ENCODE measurements around the gene DVL3. TPM values are rescaled to one million over a fixed set of nuclear protein-coding genes. Genes with fewer than 3 reads are reported as not detected.
"Not testable (repeated sequence)": the region's sequence is repeated elsewhere in the genome, so short reads cannot be mapped to it uniquely, and the experiment has no call there.

DVL3 gene
- total RNA-seq, 1 donor from 2014 or later = 54.5 TPM

DNA sequence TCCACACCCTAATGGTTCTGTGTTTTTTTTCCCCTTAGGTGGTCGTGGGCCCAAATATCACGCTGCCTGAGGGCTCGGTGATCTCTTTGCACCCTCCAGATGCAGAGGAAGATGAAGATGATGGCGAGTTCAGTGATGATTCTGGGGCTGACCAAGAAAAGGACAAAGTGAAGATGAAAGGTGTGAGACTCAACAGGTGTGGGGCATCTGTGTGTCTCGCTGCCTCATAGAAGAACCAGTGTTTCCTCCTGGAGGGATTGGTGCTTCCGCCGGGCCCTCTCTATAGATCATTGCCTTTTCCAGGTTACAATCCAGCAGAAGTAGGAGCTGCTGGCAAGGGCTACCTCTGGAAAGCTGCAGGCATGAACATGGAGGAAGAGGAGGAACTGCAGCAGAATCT, 13.0 kb upstream of the DVL3 start:
- Mint-ChIP-seq H3K27ac (no peak overlapping the region), H3K4me1 (peaks cover 8% of the 10 kb centered on the region), H3K4me3 (no peak overlapping the region), H3K9me3 (no peaks in the 10 kb centered on the region), H3K36me3 (ENCODE audit: low read depth) (peaks cover 62% of the 10 kb centered on the region), H3K27me3 (no peaks in the 10 kb centered on the region)
- intact Hi-C loops (cut with micrococcal nuclease) = no loop called here
- DNase-seq = no peak

DNA sequence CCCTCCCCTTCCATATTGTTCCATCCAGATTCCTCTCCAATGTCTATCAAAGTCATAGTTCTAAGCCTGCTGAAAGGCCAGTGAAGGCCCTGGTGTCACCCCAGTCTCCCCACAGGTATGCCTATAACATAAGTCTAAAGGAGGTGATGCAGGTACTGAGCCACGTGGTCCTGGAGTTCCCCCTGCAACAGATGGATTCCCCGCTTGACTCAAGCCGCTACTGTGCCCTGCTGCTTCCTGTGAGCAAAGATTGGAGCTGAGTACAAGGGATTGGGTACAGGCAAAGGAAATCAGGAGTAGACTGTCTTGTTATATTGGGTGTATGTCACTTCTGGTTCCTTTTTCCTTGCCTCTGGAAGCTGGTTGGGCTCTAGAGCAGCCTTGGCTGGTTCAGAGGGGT, 11.8 kb upstream of the DVL3 start:
- Mint-ChIP-seq H3K9me3 (no peaks in the 10 kb centered on the region), H3K36me3 (ENCODE audit: low read depth) (peaks cover 55% of the 10 kb centered on the region), H3K4me1 (peaks cover 2% of the 10 kb centered on the region), H3K4me3 (no peak overlapping the region), H3K27ac (peak overlapping the region; percentile 37), H3K27me3 (no peaks in the 10 kb centered on the region)
- intact Hi-C loops (cut with micrococcal nuclease) = no loop called here
- DNase-seq = no peak

DNA sequence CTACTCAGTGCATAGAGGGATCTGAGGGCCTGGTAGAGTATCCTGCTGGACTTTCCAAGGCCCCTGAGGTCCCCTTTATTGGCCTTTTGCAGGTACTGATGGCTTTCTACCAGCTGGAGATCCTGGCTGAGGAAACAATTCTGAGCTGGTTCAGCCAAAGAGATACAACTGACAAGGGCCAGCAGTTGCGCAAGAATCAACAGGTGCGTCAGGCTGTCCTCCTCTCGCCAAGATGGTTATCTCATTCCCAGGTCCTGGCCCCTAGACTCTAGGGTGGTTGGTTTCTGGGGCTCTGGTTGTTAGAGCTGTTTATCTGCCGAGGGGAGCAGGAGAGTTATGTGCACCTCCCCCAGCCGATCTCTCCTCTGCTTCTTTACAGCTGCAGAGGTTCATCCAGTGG, 10.7 kb upstream of the DVL3 start:
- DNase-seq = no peak
- H3K9me3 Mint-ChIP-seq = no peaks in the 10 kb centered on the region
- intact Hi-C loops (cut with micrococcal nuclease) = no loop called here
- H3K27ac Mint-ChIP-seq = no peak overlapping the region
- H3K4me3 Mint-ChIP-seq = no peak overlapping the region
- H3K4me1 Mint-ChIP-seq = peaks cover 2% of the 10 kb centered on the region
- no peaks in the 10 kb centered on the region for H3K27me3 Mint-ChIP-seq
- peaks cover 55% of the 10 kb centered on the region for H3K36me3 Mint-ChIP-seq (ENCODE audit: low read depth)

DNA sequence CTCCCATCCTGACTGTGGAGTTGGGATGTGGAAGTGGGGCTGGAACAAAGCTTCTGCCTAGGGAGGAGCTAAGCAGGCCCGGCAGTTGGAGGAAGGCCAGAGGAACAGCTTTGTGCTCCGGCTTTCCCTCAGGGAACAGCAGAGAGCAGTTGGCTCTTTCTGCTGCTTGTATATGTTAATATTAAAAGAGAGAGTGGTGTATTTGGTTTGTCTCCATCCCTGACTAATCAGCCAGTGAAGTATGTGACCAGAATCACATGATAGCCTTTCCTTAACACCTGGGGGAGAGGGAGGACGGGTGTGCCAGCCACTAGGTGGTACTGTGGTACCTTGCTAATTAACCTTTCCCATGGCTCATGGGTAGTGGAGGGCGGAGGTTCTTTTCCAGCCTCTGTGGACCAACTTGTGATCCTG, 10.1 kb upstream of the DVL3 start:
- Mint-ChIP-seq H3K4me1 (peaks cover 2% of the 10 kb centered on the region), H3K36me3 (ENCODE audit: low read depth) (peaks cover 52% of the 10 kb centered on the region), H3K9me3 (no peaks in the 10 kb centered on the region), H3K27me3 (no peaks in the 10 kb centered on the region), H3K27ac (no peak overlapping the region), H3K4me3 (no peak overlapping the region)
- intact Hi-C loops (cut with micrococcal nuclease) = loop anchor here (5.0 kb wide), 1 partner anchor 142 kb away; no protein-coding TSS in a partner anchor
- peak; percentile 69 for DNase-seq

DNA sequence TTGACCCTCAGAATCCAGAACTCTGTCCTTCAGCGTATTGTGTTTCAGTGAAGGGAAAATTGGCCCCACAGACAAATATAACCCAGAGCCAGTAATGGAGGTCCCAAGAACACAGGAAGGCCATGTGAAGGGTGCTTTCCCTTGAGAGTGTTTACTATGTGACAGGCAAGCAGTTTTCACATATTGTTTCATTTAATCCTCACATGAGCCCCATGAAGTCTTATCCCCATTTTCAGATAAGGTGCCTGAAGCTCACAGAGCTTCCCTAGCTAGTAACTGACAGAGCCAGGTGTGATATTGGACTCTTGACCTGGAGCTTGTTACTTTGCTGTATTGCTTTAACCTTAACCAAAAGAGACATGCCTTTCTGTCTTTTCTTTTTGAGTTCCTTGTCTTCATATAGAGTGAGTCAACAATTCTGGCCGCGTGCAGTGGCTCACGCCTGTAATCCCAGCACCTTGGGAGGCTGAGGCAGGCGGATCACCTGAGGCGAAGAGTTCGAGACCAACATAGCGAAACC, 9.4 kb upstream of the DVL3 start:
- Mint-ChIP-seq H3K4me1 (peaks cover 2% of the 10 kb centered on the region), H3K27ac (no peak overlapping the region), H3K4me3 (no peak overlapping the region), H3K9me3 (no peaks in the 10 kb centered on the region), H3K36me3 (ENCODE audit: low read depth) (peaks cover 45% of the 10 kb centered on the region), H3K27me3 (no peaks in the 10 kb centered on the region)
- no peak for DNase-seq
- intact Hi-C loops (cut with micrococcal nuclease) = loop anchor here (5.0 kb wide), 1 partner anchor 141 kb away; no protein-coding TSS in a partner anchor

DNA sequence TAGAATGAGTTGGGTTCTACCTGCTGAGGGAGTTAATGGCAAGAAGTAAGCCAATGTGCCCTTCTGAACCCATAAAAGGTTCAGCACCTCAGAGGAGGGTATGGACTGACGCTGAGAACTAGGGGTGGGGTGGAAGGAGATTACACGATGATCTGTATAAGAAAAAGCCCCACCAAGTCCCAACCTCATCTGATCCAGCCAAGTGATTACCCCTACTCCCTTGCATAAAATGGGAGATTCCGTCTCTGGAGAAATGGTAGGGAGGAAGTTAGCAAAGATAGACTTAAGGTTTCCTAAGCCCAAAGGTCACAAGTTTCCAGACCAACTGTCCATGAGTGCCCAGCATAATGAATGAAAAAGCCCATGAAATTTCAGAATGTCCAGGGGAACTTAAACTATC, 7.1 kb upstream of the DVL3 start:
- intact Hi-C loops (cut with micrococcal nuclease) = loop anchor here (5.0 kb wide), 1 partner anchor 139 kb away; no protein-coding TSS in a partner anchor
- H3K27me3 Mint-ChIP-seq = no peaks in the 10 kb centered on the region
- H3K4me3 Mint-ChIP-seq = no peak overlapping the region
- H3K36me3 Mint-ChIP-seq (ENCODE audit: low read depth) = peaks cover 23% of the 10 kb centered on the region
- no peaks in the 10 kb centered on the region for H3K4me1 Mint-ChIP-seq
- no peak overlapping the region for H3K27ac Mint-ChIP-seq
- no peak for DNase-seq
- H3K9me3 Mint-ChIP-seq = no peaks in the 10 kb centered on the region

DNA sequence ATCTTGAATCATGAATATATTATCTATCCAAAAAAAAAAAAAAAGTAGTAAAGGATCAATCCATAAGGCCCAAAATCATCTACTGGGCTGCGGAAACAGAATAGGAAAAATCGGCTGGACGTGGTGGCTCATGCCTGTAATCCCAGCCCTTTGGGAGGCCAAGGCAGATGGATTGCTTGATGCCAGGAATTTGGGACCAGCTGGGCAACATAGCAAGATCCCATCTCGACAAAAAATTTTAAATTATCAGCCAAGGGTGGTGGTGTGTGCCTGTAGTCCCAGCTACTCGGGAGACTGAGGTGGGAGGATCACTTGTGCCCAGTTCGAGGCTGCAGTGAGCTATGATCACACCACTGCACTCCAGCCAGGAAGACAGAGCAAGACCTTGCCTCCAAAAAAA, 6.1 kb upstream of the DVL3 start:
- DNase-seq = no peak
- Mint-ChIP-seq H3K9me3 (no peaks in the 10 kb centered on the region), H3K27me3 (no peaks in the 10 kb centered on the region), H3K4me3 (no peak overlapping the region), H3K27ac (no peak overlapping the region), H3K36me3 (ENCODE audit: low read depth) (peaks cover 14% of the 10 kb centered on the region), H3K4me1 (no peaks in the 10 kb centered on the region)
- intact Hi-C loops (cut with micrococcal nuclease) = loop anchor here (5.0 kb wide), 1 partner anchor 138 kb away; no protein-coding TSS in a partner anchor

DNA sequence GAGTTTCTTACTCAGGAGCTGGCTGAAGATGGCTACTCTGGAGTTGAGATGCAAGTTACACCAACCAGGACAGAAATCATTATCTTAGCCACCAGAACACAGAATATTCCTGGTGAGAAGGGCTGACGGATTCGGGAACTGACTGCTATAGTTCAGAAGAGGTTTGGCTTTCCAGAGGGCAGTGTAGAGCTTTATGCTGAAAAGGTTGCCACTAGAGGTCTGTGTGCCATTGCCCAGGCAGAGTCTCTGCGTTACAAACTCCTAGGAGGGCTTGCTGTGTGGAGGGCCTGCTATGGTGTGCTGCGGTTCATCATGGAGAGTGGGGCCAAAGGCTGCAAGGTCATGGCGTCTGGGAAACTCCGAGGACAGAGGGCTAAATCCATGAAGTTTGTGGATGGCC, 5.4 kb upstream of the DVL3 start:
- H3K27ac Mint-ChIP-seq, H3K4me3 Mint-ChIP-seq, H3K27me3 Mint-ChIP-seq, H3K4me1 Mint-ChIP-seq, H3K9me3 Mint-ChIP-seq, DNase-seq: not testable (repeated sequence)
- H3K36me3 Mint-ChIP-seq (ENCODE audit: low read depth) = peaks cover 14% of the 10 kb centered on the region
- intact Hi-C loops (cut with micrococcal nuclease) = loop anchor here (5.0 to 10.0 kb wide), 2 partner anchors 138 to 595 kb away; partner anchors contain the start of gene KLHL6

DNA sequence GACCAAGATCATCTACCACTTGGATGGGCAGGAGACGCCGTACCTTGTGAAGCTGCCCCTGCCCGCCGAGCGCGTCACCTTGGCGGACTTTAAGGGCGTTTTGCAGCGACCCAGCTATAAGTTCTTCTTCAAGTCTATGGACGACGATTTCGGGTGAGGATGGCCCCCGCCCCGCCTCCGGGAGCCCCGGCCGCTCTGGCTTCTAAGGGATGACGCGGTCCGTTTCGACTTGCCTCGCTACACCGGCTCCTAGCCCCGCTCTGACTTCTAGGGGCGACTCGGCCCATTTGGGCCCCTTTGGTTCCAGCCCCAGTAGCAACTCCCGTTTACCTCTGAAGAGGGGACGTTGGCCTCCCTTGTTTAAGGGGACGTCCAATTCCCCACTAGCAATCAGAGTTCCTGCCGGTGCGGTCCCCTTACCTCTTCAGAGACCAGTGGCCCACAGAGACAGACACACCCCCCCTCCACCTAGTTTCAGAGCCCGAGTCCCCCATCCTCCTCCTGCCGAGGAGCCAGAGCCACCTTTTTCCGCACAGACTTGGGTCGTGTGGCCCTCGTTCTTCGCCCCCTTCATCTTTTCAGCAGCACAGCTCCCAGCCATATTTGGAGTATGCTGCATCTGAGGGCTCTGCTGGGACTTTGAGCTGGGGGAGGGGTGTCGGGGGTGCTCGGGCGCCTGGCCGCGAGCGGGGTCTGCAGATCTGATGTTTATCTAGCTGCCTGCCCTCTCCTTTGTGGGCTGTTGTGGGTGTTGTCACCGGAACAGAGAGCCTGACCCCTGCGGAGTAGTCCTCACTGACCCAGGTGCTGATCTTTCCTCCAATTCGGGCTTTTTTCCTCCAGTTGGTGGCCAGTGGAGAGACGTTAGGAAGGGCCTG, 706 bp downstream of the DVL3 start:
- DNase-seq = peak; percentile 84
- no peaks in the 10 kb centered on the region for H3K27me3 Mint-ChIP-seq
- H3K27ac Mint-ChIP-seq = peak overlapping the region; percentile 78
- peaks cover 15% of the 10 kb centered on the region for H3K4me1 Mint-ChIP-seq
- peaks cover 6% of the 10 kb centered on the region for H3K36me3 Mint-ChIP-seq (ENCODE audit: low read depth)
- H3K4me3 Mint-ChIP-seq = peak overlapping the region; percentile 95
- intact Hi-C loops (cut with micrococcal nuclease) = loop anchor here (1.0 to 10.0 kb wide), 6 partner anchors 18 to 601 kb away; partner anchors contain the start of genes ABCC5, ABCF3, AP2M1 and EIF2B5
- H3K9me3 Mint-ChIP-seq = no peaks in the 10 kb centered on the region

DNA sequence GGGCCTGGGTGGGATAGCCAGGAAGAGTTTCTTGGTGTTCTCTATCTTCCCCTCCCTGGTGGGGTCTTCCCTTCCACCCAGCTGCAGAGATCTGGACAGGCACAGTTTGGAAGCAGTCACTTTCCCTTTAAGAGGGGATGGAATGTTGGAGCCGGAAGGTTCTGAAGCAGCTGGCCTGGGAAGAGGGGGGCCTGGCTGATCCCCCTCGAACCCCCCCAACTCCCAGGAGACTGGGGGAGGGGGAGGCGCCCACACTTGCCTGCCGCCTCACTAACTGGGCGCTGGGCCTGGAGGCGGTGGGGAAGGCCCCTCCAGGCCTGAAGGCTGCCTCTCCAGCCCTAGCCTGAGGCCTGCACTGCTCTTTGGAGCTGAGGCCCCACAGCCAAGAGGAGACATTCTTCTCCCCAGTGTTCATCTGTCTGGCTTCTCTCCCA, 1.4 kb downstream of the DVL3 start:
- DNase-seq = no peak
- Mint-ChIP-seq H3K4me3 (peak overlapping the region; percentile 95), H3K36me3 (ENCODE audit: low read depth) (peaks cover 6% of the 10 kb centered on the region), H3K27me3 (no peaks in the 10 kb centered on the region), H3K27ac (peak overlapping the region; percentile 78), H3K9me3 (no peaks in the 10 kb centered on the region), H3K4me1 (peaks cover 18% of the 10 kb centered on the region)
- intact Hi-C loops (cut with micrococcal nuclease) = loop anchor here (1.0 to 10.0 kb wide), 4 partner anchors 30 to 602 kb away; partner anchors contain the start of genes ABCC5, ABCF3, KLHL6 and YEATS2

DNA sequence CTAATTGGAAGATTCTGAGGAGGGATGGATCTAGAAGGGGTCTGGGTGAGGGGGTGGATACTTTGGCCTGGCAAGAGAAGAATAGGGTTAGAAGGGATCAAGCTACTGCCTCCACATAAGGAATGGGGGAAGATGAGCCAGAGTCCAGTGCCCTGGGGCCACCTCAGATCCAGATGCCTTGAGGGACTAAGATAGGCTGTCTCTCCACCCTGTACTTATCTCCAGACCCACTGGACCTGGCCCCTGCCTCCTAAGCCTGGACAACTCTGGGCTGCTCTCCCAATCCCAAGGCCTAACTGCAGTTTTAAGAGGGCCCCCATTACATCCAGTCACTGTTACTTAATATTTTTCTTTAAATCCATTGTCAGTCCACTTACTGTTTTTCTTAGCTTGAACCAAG, 2.0 kb downstream of the DVL3 start:
- intact Hi-C loops (cut with micrococcal nuclease) = loop anchor here (5.0 to 10.0 kb wide), 3 partner anchors 140 to 602 kb away; partner anchors contain the start of genes ABCC5, KLHL6 and YEATS2
- peaks cover 19% of the 10 kb centered on the region for H3K4me1 Mint-ChIP-seq
- H3K36me3 Mint-ChIP-seq (ENCODE audit: low read depth) = peaks cover 8% of the 10 kb centered on the region
- H3K4me3 Mint-ChIP-seq = peak overlapping the region; percentile 95
- no peak for DNase-seq
- peak overlapping the region; percentile 3 for H3K27ac Mint-ChIP-seq
- H3K9me3 Mint-ChIP-seq = no peaks in the 10 kb centered on the region
- no peaks in the 10 kb centered on the region for H3K27me3 Mint-ChIP-seq

DNA sequence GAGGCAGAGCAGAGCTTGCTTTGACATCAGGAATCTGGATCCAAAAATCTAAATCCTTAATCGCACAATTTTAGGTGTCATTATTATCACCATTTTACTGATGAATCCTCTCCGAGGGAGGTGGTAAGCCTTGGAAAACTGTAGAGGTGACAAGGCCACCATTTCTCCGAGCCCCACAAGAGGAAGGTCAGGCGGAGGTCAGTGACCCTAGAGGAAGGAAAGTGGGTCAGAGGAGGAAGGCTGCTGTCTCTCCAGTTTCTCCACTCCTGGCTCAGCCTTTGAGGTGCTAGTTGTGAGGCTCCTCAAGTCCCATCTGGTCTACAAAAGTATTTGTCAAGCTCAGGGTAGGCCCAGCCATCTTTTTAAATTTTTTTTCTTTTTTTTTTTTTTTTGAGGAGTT, 3.2 kb downstream of the DVL3 start:
- peaks cover 21% of the 10 kb centered on the region for H3K4me1 Mint-ChIP-seq

DNA sequence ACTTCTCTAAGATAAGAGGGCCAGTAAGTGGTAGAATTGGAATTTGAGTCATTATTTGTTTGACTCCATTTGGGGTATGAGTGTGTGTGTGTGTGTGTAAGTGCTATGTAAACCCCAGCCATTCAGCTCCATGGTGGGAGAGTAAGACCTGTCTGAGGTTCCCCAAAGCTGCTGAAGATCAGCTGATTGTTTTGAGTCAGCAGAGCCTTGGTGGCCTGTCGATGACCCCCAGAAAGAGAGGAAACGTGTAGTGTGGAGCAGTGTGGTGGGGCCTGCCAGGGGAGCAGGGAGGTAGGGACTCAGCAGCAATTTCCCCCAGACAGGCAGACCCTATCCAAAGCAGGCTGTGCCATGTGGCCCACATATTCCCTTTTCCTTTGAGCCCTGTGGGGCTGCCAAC, 5.3 kb downstream of the DVL3 start:
- DNase-seq = no peak
- Mint-ChIP-seq H3K4me3 (no peak overlapping the region), H3K9me3 (no peaks in the 10 kb centered on the region), H3K27ac (no peak overlapping the region), H3K4me1 (peaks cover 21% of the 10 kb centered on the region), H3K27me3 (no peaks in the 10 kb centered on the region), H3K36me3 (ENCODE audit: low read depth) (peaks cover 16% of the 10 kb centered on the region)
- intact Hi-C loops (cut with micrococcal nuclease) = no loop called here

More for the DNA sequence above, 3.2 kb downstream of the DVL3 start:
- Mint-ChIP-seq H3K27ac (no peak overlapping the region), H3K36me3 (ENCODE audit: low read depth) (peaks cover 10% of the 10 kb centered on the region), H3K4me3 (no peak overlapping the region), H3K27me3 (no peaks in the 10 kb centered on the region), H3K9me3 (no peaks in the 10 kb centered on the region)
- intact Hi-C loops (cut with micrococcal nuclease) = loop anchor here (5.0 to 10.0 kb wide), 3 partner anchors 141 to 604 kb away; partner anchors contain the start of genes ABCC5, KLHL6 and YEATS2
- no peak for DNase-seq

DNA sequence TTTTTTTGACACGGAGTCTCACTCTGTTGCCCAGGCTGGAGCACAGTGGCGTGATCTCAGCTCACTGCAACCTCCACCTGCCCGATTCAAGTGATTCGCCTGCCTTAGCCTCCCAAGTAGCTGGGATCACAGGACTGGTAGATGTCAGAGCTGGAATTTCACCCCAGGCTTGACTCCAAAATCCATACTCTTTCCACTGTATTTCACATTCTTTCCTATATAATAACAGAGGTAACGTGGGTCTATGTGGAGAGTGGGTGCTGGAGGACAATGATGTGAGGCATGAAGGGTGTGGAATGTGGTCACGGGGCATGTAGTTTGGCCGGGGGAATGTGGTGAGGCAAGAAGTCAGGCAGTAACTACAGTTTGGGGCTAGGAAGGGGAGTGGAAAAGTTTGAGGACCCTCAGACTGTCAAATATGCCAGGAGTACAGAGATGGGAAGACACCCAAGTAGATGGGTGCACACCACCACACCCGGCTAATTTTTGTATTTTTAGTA, 7.4 kb downstream of the DVL3 start:
- H3K27me3 Mint-ChIP-seq; DNase-seq; intact Hi-C loops (cut with micrococcal nuclease); H3K27ac Mint-ChIP-seq; H3K9me3 Mint-ChIP-seq; H3K4me3 Mint-ChIP-seq: not testable (repeated sequence)
- Mint-ChIP-seq H3K4me1 (peaks cover 11% of the 10 kb centered on the region), H3K36me3 (ENCODE audit: low read depth) (peaks cover 23% of the 10 kb centered on the region)

All from activated CD4-positive, alpha-beta T cell treated with anti-CD3 and anti-CD28 coated beads, Interleukin-2, amount 10 ng/mL, durations not matched to agents 24 days and 14 days (primary cell).